SHP77 (cell line): ENCODE measurements around the gene NHLRC4.

ENCODE experiments used
- DNase-seq, 2 experiments: peaks; one replicate each; lab custom pipeline; 2025; lab: John Stamatoyannopoulos, UW

The NHLRC4 gene

GRCh38 chr16:582614-583331 is 16.0 kb downstream of the NHLRC4 start:
- no peak for DNase-seq

- no peak for DNase-seq
Measured at GRCh38 chr16:583470-583814, 16.6 kb downstream of the NHLRC4 start.

GRCh38 chr16:583815-584591 is 17.2 kb downstream of the NHLRC4 start:
- peak in 1 of 2 experiments; percentile 57 for DNase-seq

- peak in 1 of 2 experiments; percentile 48 for DNase-seq
Measured at GRCh38 chr16:585351-585750, 18.5 kb downstream of the NHLRC4 start.

GRCh38 chr16:586047-586644 is 19.3 kb downstream of the NHLRC4 start:
- no peak for DNase-seq

GRCh38 chr16:586645-587590 is 20.1 kb downstream of the NHLRC4 start:
- DNase-seq = no peak

- DNase-seq = no peak
Measured at GRCh38 chr16:588639-588888, 21.8 kb downstream of the NHLRC4 start.

- DNase-seq = peak; percentile 86 to 88
Measured at GRCh38 chr16:588889-589657, 22.3 kb downstream of the NHLRC4 start.

GRCh38 chr16:589658-590187 is 22.9 kb downstream of the NHLRC4 start, which contains the start of gene RAB40C:
TSS of gene RAB40C (plus strand) at chr16:590066. CDS start at chr16:590292, 226 bp downstream.
- DNase-seq = peak; percentile 92 to 97

- DNase-seq = no peak
Measured at GRCh38 chr16:590188-590814, 23.5 kb downstream of the NHLRC4 start.

- DNase-seq = no peak
Measured at GRCh38 chr16:590815-591200, 24.0 kb downstream of the NHLRC4 start.

GRCh38 chr16:591231-591630 is 24.4 kb downstream of the NHLRC4 start:
- DNase-seq = no peak

GRCh38 chr16:591892-592517 is 25.2 kb downstream of the NHLRC4 start:
- no peak for DNase-seq

GRCh38 chr16:592518-593306 is 25.9 kb downstream of the NHLRC4 start:
- DNase-seq = peak; percentile 90 to 91

GRCh38 chr16:593406-593805 is 26.6 kb downstream of the NHLRC4 start:
- peak in 1 of 2 experiments; percentile 41 for DNase-seq

- no peak for DNase-seq
Measured at GRCh38 chr16:593807-594206, 27.0 kb downstream of the NHLRC4 start.

GRCh38 chr16:595094-595528 is 28.3 kb downstream of the NHLRC4 start:
- no peak for DNase-seq

- peak in 1 of 2 experiments; percentile 35 for DNase-seq
Measured at GRCh38 chr16:595942-596735, 29.3 kb downstream of the NHLRC4 start.

- no peak for DNase-seq
Measured at GRCh38 chr16:596736-597060, 29.9 kb downstream of the NHLRC4 start.
